ENCODE results near the gene SCLT1.

- TF ChIP-seq CTCF (IDR thresholded peaks at IDR 0.05) (no peak), POLR2A (IDR thresholded peaks at IDR 0.05) (no peak)
These were observed 180.1 kb downstream of the SCLT1 start for GRCh38 chr4:128913228-128913627.

All from body of pancreas (tissue), 4 donors.